ENCODE measurements around the gene HDGFL1.

DNA sequence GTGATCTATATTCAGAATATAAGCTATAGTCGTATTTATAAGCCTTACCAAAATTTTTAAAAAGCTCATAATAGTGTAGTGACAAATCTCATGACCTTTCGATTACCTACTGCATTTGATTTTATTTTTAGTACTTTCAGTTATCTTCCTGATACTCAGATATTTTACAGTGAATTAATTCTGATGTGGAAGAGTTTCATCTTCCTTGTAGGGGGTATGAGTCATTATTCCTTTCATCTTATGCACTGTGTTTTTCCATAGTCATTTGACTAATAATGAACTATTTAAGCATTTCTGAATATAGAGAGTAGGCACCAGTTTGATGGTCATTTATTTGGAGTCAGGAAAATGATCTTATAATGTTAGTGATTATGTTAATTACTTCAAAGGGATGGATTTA, 36.4 kb downstream of the HDGFL1 start:
- TF ChIP-seq, protein P1, sequence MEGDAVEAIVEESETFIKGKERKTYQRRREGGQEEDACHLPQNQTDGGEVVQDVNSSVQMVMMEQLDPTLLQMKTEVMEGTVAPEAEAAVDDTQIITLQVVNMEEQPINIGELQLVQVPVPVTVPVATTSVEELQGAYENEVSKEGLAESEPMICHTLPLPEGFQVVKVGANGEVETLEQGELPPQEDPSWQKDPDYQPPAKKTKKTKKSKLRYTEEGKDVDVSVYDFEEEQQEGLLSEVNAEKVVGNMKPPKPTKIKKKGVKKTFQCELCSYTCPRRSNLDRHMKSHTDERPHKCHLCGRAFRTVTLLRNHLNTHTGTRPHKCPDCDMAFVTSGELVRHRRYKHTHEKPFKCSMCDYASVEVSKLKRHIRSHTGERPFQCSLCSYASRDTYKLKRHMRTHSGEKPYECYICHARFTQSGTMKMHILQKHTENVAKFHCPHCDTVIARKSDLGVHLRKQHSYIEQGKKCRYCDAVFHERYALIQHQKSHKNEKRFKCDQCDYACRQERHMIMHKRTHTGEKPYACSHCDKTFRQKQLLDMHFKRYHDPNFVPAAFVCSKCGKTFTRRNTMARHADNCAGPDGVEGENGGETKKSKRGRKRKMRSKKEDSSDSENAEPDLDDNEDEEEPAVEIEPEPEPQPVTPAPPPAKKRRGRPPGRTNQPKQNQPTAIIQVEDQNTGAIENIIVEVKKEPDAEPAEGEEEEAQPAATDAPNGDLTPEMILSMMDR (IDR thresholded peaks at IDR 0.05) = no peak
- no peak for TF ChIP-seq POLR2A (IDR thresholded peaks at IDR 0.05)
